GM12891 (cell line): ENCODE measurements around the gene TMCO4.

ENCODE experiments used
- PAX5 ChIP-seq: IDR thresholded peaks from 2 replicates; pipeline ENCODE4 v1.6.1; 2011; ENCODE audit warnings: low read length, moderate library complexity, mild to moderate bottlenecking; ENCODE audit not compliant: insufficient read depth, severe bottlenecking
- POLR2A ChIP-seq: IDR thresholded peaks from 2 replicates; pipeline ENCODE4 v1.6.1; 2011; ENCODE audit warnings: low read depth, low read length, control low read depth
- POLR2AphosphoS5 ChIP-seq: IDR thresholded peaks from 2 replicates; pipeline ENCODE4 v1.6.1; 2011; ENCODE audit warnings: low read depth, low read length, control low read depth
- SPI1 ChIP-seq: IDR thresholded peaks from 2 replicates; pipeline ENCODE4 v1.6.1; 2011; ENCODE audit warnings: low read depth, low read length, control low read depth
- TAF1 ChIP-seq: IDR thresholded peaks from 2 replicates; pipeline ENCODE4 v1.6.1; 2011; ENCODE audit warnings: low read depth, low read length, control low read depth

- TF ChIP-seq POLR2AphosphoS5 (no peak), POLR2A (no peak), TAF1 (no peak), SPI1 (no peak), PAX5 (no peak)
Observed at GRCh38 chr1:19749685-19750084, 50.0 kb downstream of the TMCO4 start.
